ENCODE data around the gene APBB1.
"Not testable (repeated sequence)": the region's sequence is repeated elsewhere in the genome, so short reads cannot be mapped to it uniquely, and the experiment has no call there.

The APBB1 gene

DNA sequence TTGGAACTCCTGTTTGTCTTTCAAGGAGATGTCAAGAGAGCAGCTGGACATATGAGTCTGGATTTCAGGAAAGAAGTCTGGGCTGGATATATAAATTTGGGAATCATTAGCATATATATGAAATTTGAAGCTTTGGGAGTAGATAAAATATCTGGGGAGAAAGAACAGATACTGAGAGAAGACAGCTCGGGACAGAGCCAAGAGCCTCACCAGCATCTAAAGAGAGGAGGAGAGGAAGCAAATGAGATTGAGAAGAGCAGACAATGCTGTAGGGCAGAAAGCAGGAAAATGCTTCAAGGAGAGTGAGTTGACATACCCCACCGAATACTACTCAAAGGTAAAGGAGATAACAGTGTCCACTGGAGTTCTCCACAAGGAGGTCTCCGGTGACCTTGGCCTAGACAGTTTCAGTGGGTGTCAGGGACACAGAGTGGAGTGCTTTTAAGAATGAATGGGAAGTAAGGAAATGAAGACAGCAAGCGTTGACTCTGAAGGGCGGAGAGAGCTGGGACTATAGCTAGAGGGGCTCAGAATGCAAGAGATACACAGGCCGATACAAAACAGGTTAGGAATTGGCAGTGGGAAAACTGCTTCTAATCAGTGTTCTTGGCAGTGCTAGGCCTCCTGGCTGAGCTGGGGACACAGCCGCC is 862 bp downstream of the APBB1 start:
- DNase-seq (ENCODE audit: low spot score), result no peak

DNA sequence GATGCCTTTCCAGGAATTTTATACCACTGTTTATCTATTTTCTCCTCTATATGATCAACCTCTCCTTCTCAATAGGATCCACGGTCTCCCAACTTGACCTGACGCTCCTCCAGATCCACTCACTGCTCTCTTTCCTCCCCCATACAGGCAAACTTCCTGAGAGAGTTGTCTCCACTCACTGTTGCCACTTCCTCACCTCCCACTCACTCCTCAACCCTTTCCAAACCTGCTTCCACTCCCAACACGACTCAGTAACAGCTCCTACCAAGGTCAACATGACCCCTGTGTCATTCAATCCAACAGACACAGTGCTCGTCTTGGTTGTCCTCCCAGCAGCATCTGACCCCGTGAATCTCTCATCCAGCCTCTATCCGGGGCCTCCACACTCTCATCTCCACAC is 3.1 kb downstream of the APBB1 start:
- FAIRE-seq, result no peak
- DNase-seq (ENCODE audit: low spot score), result no peak

More for the DNA sequence above, 862 bp downstream of the APBB1 start:
- no peak for FAIRE-seq

DNA sequence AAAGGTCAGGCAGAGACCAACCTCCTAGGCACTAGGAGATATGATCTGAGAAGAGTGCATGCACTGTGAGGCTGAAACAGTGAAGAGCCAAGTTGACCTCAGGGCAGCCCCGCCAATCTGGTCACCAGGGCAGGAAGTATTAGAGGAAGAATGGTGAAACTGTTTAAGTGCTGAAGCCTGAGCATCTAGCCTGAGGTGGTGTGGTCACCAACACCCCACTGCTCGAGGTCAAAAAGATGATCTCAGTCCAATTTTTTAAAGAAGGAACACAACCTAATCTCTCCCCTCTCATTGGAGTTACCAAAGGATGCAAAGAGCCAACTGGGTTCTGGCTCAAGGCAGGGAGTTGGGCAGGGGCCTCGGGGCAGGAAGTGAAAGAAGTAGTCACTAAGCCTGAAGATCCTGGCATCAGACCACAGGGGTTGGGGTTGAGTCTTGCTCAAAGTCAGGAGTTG is 4.0 kb downstream of the APBB1 start:
- FAIRE-seq (no peak), DNase-seq (ENCODE audit: low spot score) (no peak)

DNA sequence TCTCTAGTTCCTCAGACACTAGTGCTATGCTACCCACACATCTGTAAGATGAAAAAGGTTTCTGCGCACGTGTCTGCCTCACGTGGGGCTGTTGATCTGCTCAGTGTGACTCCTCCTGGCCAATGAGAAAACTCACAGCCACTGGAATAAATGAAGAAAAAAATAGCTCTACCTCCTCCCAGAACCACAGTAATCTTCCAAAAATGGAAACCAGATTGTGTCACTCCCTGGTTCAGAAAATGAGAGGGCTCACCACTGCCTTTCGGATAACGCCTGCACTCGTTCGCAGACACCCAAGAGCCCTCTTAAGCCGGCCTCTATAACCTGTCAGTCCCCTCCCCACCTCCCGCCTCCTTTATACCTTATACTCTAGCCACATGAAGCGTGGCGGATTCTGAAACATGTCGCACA is 5.1 kb downstream of the APBB1 start:
- no peak for FAIRE-seq

DNA sequence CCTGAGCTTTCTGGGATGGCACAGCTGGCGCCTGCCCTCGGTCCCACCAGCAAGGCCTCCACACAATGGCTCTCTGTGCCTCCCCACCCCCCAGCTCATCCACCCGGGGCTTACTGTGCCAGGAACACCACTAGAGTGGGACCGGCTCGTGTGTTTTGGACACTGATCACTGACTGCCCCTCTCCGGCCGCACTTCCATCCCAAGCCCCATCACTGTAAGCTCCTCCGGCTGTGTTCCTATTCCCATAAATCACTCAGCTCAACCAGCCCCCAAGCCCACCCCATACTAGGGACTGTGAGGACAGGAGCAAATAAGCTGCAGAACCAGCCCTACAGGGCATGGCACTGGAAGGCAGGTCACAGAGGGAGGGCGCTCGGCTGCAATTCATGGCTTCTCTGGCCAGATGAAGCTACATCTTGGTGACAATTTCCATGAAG is 7.3 kb downstream of the APBB1 start:
- FAIRE-seq (no peak), DNase-seq (ENCODE audit: low spot score) (no peak)

More for the DNA sequence above, 5.1 kb downstream of the APBB1 start:
- no peak for DNase-seq (ENCODE audit: low spot score)

DNA sequence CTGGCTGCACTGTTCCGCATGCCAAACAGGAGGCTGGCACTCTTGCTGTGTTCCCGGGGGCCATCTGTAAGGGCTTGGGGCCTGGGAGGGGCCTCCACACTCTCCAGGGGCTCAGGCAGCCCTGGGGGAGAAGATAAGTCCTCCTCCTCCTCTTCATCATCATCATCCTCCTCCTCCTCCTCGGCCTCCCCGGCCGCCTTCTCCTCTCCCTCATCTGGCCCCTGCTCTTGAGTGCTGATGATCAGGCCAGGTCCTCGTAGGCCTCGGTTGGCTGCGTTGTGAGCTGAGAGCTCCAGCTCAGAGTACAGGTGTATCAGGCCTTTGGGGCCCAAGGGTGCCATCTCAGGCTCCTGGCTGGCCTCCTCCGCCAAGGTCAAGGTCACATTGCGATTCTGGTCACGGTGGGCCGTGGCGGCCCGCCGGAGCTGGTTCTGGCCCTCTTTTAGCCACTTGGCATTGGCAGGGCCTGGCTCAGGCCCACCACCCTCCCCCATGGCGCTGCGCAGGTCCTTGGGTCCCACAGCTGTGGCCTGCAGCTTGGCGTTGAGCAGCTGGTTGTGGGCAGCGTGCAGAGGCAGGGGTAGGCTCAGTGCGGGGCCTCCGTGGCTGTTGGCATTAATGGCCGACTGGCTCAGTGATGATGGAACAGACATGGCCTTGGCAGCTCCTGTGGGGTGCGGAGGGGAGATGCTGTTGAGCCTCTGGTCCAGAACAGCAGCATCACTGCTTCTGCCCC is 8.0 kb downstream of the APBB1 start:
- FAIRE-seq (no peak), DNase-seq (ENCODE audit: low spot score) (no peak)

DNA sequence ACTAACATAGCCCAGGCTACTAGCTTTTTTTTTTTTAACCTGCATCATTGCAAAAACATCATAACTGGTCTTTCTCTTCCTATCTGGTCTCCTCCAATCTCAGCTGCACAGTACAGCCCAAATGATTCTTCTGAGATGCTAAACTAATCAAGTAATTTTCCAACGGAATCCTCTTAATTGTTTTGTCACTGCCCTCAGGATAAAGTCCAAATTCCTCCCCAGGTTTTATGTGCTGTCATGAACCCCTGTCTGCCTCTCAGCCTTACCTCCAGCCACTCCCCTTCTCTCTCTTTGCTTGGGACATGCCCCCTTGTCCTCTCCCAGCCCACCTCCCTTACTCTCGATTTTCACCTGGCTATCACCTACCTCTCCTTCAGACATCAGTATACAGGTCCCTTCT is 12.5 kb downstream of the APBB1 start:
- no peak for FAIRE-seq
- no peak for DNase-seq (ENCODE audit: low spot score)

DNA sequence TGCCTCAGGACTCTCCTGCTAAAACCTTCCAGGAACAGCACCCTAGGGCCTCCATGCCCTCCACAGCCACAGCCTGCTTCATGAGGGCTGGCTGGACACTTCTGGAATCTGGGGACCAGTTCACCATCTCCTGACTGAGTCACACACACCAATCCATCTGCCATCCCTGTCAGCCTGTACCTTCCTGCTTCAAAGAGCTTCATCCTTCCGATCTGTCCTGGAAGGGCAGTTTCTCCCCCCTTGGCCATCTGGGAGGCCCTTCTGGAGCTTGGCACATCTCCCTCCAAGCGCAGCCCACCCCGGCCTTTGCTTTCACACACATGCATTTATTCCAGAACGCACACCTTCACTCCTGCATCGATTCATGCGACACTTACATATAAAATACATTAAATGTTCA is 13.0 kb downstream of the APBB1 start:
- DNase-seq (ENCODE audit: low spot score) (no peak), FAIRE-seq (no peak)

DNA sequence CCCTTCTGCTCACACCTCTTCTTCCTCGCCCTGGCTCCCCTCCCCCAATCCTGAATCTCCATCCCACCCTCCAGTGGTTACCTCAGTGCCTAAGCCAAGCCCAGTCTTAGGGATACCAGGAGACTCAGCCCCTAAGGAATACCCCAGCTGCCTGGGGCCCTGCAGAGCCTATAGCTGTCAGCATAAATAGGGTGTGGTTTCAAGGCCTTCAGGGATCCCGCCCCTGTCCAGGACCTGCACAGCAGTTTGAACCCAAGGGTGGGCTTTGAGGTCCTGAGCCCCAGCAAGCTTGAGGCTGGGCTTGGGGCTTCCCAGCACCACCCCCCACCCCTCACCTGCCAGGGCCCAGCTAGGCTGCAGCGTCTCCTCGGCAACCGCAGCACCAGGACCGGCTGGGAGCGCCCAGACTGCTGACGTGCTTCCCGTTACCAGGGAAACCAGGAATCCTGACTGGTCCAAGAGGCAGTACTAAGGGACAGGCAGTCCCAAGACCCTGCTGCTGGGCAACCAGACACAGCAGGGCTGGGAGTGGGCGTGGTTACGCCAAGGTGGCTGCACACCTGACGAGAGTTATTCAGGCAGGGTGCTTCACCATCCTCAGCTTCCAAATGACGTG is 13.7 kb downstream of the APBB1 start:
- FAIRE-seq (no peak), DNase-seq (ENCODE audit: low spot score) (no peak)

DNA sequence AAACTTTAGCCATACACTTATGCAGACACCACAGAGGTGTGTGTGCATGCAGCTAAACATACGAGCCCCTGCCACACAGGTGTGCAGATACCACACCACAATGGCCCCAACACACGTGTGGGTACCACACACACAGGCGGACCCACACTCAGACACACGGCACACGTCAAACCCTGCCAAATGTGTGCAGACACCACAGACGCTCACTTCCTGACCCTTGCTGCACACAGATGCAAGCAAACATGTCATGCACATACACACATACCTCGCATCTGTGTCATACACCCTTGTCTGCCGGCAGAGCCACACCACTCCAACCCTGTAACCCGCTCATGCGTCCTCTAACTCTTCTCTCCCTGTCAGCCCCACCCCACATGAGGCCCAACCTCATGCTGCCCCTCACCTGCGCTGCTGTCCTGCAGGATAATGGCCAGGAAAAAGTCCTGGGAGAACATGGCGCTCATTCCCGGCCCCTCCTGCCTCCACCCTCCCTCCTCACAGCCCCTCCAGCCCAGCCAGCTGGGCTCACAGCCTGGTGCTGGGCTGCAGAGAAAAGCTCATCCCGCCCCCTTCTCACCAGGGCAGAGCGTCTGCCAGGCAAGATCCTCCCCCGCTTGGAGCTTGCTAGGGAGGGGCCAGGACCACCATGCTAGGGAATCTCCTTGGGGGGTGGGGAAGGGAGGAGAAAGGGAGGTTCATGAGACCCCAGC is 14.4 kb downstream of the APBB1 start:
- no peak for DNase-seq (ENCODE audit: low spot score)
- FAIRE-seq, result no peak

DNA sequence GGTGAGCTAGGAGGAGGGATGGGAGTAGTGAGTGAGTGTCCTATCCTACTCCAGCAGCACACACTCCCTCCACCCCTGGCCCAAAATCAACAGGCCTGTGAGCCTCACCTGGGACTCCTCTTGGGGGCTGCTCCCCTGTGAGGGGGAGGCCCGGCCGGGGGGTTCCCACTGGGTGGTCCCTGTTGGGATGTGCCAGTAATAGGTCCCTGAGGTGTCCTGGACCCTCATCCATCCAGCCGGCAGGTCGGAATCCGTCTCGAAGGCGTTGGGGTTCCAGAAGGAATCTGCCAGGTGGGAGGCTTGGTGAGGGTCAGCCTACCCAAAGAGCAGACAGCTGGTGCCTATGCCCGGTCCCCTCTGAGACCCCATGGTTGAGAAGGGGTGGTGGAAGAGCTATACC is 15.4 kb downstream of the APBB1 start:
- FAIRE-seq (no peak), DNase-seq (ENCODE audit: low spot score) (no peak)

DNA sequence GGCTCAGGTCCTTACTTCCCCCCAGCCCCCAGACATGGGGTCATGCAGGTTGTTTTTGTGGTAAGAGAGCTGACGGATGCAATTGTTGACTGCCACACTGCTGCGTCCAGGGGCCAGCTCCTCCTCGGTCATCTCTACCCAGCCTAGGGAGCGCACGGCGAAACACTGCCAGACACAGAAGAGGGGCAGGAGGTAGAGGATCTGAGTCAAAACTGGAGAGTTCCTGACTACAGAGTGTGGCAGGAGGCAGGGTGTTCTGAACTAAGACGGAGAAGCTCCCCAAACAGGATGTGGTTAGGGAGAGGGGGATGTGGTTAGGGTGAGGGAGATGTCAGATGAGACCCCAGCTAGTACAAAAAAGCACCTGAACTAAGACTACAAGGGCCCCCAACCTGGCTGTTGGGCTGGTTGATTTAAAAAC is 16.3 kb downstream of the APBB1 start:
- no peak for FAIRE-seq
- DNase-seq (ENCODE audit: low spot score), result no peak

DNA sequence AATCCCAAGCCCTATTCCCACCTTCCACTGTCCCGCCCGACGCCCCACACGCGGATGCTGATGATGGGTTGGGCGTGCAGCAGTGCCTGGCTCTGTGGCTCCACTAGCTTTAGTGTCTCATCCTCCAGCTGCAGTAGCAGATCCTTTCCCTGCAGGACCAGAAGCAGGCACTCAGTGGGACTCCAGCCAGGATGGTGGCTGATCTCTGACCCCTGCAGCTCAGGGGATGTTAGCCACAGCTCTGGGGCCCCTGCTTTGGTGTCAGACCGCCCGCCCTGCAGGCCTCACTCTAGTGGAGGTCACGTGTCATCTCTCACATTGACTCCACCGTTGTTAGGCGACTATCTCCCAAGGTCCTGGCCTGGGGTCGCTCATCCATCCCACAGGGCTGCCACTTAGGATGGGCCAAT is 16.8 kb downstream of the APBB1 start:
- DNase-seq (ENCODE audit: low spot score), result no peak
- no peak for FAIRE-seq

DNA sequence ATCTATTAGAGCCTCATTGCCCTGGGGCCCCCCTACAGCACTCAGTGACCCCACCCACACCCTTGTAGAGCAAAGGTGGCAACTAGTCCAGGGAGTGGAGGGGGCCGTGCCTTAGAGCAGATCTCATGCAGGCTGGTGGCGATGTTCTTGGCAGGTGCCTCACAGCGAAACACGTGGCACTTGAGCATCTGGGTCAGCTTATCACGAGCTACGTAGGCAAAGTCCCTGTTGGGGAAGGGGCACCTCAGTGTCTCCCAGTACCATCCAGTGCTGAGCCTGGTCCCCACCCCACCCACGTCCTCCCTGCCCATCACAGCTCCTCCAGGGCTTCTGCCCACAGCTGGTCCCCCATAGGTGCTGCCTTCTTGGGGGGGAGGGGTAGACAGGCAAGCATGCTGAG is 17.4 kb downstream of the APBB1 start:
- FAIRE-seq (no peak), DNase-seq (ENCODE audit: low spot score) (no peak)

DNA sequence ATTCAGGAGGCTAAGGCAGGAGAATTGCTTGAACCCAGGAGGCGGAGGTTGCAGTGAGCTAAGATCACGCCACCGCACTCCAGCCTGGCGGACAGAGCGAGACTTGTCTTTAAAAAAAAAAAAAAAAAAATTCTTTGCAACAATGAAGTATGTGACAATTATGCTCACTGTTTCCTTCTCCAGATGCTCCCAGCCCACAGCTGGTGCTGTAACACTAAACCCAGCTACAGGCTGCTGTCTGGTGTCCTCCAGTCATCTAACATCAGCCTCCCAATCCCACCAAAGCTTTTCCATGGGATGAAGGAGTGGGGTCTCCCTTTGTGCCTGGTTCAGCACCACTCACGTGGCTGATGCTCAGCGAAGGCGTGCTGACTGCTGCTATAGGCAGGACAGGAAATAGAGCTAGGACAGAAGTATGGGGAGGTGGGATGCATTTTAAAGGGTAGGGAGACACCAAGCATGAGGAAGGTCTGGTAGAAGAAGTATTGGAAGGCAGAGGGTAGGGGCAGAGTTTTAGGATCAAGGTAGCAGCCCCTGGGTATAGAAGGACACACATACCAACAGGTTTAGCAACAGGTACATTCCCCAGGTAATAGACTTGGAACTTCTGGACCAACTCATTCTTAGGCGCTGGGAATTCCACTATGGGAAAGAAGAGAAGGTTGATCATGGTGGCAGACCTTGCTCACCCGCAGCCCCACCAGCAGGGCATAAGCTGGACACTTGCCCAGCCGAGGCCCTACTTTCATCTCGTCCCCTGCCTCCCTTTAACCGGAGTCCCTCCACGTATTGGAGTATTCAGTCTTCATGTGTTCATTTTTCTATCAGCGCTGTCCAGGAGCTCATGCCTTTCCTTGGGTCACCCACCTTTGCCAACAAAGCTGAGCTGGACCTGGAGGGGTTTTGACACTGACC is 18.2 kb downstream of the APBB1 start:
- FAIRE-seq, result no peak

DNA sequence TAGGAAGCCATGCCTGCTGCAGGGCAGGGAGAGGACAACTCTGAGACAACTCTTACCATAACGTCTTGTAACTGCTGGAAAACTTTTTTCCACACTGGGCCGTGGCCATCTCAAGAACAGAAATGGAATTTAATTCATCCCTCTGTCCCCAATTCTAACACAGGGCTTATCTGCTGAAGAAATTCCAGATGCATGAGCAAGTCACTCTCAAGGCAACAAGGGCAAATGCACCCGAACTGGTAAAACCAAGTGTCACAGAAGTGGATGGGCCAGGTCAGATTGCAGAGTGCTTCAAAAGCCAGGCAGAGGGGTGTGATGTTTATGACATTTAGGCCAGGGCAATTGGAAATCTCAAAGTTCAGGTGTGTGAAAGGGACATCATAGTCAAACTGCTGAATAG is 21.3 kb downstream of the APBB1 start:
- FAIRE-seq (no peak), DNase-seq (ENCODE audit: low spot score) (no peak)

More for the DNA sequence above, 18.2 kb downstream of the APBB1 start:
- no peak for DNase-seq (ENCODE audit: low spot score)

DNA sequence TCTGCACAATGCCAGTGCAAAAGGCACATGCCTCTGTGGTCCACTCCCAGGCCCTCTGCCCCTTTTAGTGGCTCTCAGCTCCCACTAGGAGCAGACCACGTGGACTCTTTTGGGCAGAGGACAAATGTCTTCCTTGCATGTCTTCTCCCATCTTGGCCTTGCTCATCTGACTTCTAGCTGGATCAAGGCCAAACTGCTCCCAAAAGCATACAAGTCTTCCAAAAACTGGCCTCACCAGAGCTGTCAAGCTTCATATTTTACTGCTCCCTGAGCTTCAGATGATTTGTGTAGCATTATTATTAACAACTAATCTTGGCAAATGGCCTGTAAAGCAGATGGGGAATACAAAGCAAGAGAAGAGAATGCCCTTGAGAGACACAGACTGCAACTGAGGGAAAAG is 21.7 kb downstream of the APBB1 start:
- FAIRE-seq (no peak), DNase-seq (ENCODE audit: low spot score) (no peak)

DNA sequence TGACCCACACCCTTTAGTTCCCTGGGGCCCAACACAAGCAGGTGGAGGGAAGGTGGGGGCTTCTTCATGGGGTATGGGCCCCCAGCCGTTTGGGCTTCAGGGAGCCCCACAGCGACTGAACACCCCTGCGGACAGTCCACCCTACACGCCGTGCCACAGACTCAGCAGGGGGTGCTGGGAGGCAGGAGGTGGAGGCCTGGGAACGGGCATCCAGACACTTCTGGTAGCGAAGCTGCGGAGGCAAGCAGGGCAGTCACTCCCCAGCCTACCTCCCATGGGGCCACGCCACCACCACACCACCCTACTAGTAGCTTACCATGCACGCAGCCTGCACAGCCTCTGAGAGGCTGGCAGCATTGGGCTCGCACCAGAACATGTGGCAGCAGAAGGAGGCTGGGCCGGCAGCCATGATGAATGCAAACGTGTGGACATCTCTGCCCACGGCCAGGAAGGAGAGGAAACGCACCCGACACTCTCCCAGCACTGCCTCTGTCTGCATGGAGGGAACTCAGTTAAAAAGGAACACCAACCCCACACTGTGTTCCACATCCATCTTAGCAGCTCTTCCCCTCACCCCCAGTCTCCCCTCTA is 23.3 kb downstream of the APBB1 start:
- no peak for DNase-seq (ENCODE audit: low spot score)
- no peak for FAIRE-seq

DNA sequence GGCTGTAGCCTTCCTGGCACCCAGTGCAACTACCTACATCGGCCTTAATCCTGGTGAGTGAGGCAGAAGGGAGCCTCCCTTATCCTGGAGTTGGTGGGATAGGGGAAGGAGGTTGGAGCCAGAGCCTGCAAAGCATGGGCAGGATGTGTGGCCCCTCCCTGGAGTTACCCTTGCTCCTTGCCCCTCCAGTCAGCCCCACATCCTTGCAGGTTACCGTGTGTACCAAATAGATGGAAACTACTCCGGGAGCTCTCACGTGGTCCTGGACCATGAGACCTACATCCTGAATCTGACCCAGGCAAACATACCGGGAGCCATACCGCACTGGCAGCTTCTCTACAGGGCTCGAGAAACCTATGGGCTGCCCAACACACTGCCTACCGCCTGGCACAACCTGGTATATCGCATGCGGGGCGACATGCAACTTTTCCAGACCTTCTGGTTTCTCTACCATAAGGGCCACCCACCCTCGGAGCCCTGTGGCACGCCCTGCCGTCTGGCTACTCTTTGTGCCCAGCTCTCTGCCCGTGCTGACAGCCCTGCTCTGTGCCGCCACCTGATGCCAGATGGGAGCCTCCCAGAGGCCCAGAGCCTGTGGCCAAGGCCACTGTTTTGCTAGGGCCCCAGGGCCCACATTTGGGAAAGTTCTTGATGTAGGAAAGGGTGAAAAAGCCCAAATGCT is 24.8 kb downstream of the APBB1 start:
- no peak for FAIRE-seq
- DNase-seq (ENCODE audit: low spot score), result no peak

DNA sequence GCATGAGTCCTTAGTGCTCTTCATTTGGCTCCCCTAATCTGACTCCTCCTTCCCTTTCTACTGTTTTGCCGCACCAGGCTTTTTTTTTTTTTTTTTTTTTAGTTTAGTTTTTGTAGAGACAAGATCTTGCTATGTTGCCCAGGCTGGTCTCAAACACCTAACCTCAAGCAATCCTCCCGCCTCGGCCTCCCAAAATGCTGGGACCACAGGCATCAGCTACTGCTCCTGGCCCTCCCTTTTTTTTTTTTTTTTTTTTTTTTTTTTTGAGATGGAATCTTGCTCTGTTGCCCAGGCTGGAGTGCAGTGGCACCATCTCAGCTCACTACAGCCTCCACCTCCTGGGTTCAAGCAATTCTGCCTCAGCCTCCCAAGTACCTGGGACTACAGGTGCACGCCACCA is 26.6 kb downstream of the APBB1 start:
- not testable (repeated sequence) for FAIRE-seq; DNase-seq (ENCODE audit: low spot score)
